ENCODE data around the gene ADAM10.
"Not testable (repeated sequence)": the region's sequence is repeated elsewhere in the genome, so short reads cannot be mapped to it uniquely, and the experiment has no call there.

ADAM10 gene, protein sequence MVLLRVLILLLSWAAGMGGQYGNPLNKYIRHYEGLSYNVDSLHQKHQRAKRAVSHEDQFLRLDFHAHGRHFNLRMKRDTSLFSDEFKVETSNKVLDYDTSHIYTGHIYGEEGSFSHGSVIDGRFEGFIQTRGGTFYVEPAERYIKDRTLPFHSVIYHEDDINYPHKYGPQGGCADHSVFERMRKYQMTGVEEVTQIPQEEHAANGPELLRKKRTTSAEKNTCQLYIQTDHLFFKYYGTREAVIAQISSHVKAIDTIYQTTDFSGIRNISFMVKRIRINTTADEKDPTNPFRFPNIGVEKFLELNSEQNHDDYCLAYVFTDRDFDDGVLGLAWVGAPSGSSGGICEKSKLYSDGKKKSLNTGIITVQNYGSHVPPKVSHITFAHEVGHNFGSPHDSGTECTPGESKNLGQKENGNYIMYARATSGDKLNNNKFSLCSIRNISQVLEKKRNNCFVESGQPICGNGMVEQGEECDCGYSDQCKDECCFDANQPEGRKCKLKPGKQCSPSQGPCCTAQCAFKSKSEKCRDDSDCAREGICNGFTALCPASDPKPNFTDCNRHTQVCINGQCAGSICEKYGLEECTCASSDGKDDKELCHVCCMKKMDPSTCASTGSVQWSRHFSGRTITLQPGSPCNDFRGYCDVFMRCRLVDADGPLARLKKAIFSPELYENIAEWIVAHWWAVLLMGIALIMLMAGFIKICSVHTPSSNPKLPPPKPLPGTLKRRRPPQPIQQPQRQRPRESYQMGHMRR

DNA sequence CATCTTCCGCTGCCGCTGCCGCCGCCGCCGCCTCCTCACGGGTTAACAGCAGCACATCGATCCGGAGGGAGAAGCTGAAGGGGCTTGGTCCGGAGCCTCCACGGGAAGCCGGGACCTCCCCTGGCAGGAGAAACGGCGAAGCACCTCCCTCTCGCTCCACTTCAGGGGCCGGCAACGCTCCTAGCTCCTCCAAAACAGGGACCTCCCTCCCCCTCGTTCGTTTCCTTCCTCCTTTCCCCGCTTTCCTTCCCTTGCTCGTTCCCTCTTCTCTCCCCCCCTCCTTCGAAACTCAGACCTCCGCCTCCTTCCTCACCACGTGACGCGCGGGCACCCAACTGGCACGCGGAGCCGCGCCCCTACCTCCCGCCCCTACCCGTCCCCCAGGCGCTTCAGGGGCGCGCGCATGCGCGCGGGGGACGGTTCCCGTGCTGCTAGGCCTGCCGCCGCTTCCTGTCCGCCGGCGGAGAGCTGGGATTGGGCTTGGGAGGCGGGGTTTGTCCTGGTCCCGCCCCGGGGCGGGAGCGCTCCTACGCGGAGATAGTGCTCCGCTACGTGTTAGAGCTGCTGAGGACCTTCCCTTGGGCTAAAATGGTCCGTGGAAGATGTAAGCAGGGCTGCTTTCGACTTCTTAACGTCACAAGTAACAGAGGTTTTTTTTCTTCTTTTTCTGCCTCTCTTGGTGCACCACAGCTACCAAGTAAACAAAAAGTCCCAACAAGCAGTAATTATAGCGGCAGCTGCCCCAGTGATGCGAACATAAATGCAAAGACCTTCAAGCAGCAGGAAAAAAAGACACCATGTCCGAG lies at the start of gene ADAM10:
TSS of gene ADAM10 (minus strand) at position 176 of the 806 bp plus-strand sequence. CDS start at position 3, 173 bp downstream.
- DNase-seq: peak; percentile 96

DNA sequence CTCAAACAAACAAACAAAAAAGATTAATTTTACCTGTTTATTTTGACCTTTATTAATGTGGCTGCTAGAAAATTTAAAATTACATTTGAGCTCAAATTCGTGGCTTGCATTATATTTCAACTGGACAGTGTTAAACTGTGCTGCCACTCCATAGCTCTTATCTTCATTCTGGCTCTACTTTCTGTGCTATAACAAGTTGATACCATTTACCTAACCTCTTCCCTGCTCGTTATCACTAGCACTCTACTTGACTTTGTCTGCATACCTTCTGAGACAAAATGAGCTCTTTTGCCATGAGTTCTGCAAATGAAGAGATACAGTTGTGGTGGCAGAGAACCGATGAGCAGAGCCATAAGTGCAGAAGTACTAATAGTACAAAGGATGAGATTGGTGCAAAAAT lies 48.0 kb upstream of the ADAM10 start:
- DNase-seq: no peak

- no peak for DNase-seq
Measured at GRCh38 chr15:58795825-58796224, 46.3 kb upstream of the ADAM10 start.

- no peak for DNase-seq
Measured at GRCh38 chr15:58793862-58794261, 44.4 kb upstream of the ADAM10 start.

- no peak for DNase-seq
Measured at GRCh38 chr15:58788056-58788710, 38.7 kb upstream of the ADAM10 start.

- no peak for DNase-seq
Measured at GRCh38 chr15:58785355-58785754, 35.8 kb upstream of the ADAM10 start.

DNA sequence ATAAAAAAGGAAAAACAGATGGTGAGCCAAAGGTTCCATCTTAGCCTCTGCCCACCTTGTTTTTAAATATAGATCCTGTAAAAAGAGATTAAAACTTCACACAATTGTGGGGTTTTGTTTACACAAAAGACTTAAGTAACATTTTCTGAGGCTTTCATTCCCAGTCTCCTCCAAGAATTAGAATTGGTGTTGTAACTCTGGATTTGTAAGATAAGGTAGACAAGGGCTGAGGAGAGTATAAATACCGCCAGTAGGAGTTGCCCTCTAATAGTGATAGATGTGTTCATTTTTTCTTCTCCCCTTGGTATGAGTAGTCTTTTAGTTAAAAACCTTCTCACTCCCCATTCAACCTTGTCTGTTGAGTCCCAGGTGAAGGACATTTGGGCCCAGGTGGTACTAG lies 30.0 kb upstream of the ADAM10 start:
- no peak for DNase-seq

DNA sequence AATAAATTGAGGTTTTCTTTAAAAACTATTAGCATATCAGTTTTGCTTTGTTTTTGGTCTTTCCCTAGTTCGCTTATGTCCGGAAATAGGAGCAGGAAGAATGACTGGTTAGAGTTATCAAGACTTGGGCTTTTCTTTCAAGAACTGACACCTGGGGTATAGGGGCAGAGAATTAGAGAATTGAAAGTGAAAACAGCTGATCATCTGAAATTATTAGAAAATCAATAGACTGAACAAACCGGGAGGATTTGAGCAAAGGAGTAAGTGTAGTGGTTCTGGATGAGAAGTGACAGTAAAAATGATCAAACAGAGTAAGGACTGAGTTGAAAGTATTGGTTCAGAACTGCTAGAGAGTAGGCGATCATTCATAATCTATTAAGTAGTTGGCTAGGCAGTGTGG lies 27.6 kb upstream of the ADAM10 start:
- DNase-seq: no peak

GRCh38 chr15:58775402-58775801 lies 25.9 kb upstream of the ADAM10 start:
- DNase-seq: no peak

DNA sequence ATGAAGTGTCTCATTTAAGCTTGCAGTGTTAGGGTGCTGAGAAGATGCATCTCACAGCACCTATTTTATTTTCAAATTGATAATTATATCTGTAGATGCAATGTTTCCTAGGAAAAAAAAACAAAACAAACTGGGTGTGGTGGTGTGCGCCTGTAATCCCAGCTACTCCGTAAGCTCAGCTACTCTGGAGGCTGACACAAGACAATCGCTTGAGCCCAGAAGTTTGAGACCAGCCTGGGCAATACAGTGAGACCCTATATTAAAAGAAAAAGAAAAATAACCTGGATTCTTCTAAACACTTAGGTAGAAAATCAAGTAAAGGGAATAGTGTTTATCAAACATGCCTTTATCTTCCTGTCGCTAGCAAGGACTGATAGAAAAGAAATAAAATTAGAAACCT lies 23.5 kb upstream of the ADAM10 start:
- DNase-seq: no peak

DNA sequence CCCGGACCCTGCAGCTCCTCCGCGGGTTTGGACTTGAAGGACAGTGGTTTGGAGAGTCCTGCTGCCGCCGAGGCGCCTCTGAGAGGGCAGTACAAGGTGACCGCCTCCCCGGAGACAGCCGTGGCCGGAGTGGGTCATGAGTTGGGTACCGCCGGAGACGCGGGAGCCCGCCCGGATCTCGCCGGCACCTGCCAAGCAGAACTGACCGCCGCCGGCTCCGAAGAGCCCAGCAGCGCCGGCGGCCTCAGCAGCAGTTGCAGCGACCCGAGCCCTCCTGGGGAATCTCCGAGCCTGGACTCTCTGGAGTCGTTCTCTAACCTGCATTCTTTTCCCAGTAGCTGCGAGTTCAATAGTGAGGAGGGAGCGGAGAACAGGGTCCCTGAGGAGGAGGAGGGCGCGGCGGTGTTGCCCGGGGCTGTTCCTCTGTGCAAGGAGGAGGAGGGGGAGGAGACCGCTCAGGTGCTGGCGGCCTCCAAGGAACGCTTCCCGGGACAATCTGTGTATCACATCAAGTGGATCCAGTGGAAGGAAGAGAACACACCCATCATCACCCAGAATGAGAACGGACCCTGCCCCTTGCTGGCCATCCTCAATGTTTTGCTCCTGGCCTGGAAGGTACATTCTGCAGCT lies 22.2 kb upstream of the ADAM10 start:
- no peak for DNase-seq

DNA sequence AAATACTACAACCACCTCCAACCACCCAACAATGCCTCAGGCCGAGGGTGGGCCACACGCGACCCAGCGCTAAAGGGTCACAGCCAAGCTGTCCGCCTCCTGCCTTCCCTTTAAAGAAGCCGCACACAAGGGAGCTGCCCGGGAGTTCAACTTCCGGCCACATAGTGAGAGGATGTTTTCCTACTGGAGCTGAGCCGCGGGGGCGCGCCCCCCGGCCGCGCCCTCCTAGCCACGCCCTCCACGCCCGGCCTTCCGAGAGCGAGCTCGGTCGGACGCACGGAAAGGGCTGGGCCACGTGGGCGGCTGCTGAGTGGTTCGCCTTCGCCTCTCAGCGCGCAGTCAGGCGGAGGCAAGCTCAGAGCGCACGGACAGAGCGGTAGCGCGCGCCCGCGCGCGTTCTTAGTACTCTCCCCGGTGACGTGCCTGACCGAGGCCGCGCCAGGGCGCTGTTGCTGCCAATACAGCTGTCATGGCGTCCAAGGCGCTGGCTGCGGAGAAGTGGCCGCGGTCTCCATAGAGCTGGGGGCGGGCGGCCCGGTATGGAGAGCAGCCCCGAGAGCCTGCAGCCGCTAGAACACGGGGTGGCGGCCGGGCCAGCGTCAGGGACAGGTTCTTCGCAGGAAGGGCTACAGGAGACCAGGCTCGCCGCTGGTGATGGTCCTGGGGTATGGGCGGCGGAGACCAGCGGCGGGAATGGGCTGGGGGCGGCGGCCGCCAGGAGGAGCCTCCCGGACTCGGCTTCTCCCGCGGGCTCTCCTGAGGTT lies 21.5 kb upstream of the ADAM10 start, which contains the start of gene MINDY2:
TSS of gene MINDY2 (plus strand) at position 446 of the 764 bp plus-strand sequence. CDS start at position 540, 94 bp downstream.
- peak; percentile 95 for DNase-seq

DNA sequence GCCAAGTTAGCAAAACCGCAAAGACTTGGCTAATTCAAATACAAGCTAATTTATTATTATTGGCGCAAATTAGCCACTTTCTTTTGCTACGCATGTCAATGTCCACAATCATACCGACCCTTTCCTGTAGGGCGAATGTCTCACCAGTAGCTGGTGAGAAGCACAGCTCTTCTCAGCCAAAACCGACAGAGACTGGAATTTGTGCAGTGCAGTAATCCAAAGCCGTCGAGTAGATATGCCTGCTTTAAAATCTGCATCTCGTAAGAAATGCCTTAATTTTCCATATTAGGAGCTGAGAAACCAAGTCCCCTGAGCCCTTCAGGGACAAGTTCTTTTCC lies 21.0 kb upstream of the ADAM10 start:
- DNase-seq: no peak

DNA sequence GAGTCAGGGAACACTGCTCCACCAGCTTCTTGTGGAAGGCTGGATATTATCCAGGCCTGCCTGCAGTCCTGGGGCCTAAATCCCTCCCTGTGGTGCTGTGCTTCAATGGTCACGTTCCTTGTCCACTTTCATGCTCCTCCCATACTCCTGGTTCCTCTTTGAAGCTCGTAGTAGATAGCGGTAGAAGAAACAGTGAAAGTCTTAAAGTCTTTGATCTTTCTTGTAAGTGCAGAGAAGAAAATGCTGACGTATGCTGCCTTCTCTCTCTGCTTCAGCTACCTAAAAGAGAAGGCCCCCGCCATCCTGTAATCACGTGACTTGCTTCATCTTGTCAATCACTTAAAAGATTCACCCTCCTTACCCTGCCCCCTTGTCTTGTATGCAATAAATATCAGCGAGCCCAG lies 19.1 kb upstream of the ADAM10 start:
- DNase-seq: not testable (repeated sequence)

DNA sequence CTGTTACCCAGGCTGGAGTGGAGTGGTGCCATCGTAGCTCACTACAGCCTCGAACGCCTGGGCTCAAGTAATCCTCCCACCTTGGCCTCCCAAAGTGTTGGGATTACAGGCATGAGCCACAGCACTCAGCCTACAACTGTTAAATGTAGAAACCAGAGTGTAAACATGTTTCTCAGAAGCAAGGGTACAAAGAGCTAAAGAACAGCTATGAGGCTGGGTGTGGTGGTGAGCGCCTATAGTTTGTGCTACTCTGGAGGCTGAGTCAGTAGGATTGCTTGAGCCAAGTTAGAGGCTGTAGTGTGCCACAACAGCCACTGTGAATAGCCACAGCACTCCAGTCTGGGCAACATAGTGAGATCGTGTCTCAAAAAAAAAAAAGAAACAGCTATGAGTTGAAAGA lies 16.8 kb upstream of the ADAM10 start:
- no peak for DNase-seq

DNA sequence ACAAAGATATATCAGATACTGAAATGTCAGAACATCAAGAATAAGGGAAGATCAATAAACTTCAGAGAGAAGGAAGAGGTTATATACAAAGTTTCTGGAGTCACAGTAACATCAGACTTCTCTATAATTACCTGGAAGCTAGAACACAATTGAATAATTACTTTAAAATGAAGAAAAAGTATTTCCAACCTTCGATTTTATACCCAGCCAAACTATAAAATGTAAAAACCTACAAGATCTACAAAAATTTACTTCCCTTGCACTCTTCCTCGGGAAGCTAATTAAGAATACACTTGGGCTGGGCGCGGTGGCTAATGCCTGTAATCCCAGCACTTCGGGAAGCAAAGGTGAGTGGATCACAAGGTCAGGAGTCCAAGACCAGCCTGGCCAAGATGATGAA lies 15.0 kb upstream of the ADAM10 start:
- no peak for DNase-seq

DNA sequence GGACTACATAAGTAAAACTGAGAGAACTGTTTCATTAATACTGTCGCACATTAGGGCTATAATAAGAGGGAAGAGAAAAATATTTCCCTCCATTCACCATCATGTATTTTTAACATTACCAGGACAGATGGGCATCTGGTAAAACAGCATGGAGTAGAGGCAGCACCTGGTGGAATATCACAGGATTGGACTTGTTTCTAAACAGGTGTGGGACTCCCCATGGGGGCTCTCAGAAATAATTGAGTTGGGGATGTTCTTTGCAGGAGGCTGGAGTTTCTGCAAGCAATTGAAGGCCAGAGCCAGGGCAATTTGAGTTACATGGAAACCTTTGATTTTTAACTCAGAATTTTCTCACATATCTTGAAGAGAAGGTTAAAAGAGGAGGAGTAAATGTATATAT lies 13.2 kb upstream of the ADAM10 start:
- DNase-seq: no peak

GRCh38 chr15:58762285-58762684 lies 12.8 kb upstream of the ADAM10 start:
- no peak for DNase-seq

GRCh38 chr15:58761010-58761388 lies 11.5 kb upstream of the ADAM10 start:
- no peak for DNase-seq

GRCh38 chr15:58760385-58761009 lies 11.0 kb upstream of the ADAM10 start:
- DNase-seq: no peak

DNA sequence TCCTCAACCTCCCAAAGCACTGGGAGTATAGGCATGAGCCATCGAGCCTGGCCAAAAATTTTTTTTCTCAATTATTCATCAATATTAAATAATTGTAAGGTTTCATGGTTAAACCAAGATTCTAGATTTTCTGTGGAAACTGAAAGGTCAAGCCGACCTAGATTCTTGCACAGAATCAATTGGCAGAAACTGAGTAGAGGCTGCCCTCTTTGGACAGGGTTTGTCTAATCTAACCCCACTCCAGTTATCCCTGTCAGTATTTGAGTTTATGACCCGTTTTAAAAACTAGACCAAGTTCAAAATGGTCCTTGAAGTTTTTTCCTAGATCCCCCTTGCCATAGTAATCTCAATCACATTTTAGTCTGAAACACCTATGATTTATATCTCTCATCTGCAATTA lies 8.6 kb upstream of the ADAM10 start:
- no peak for DNase-seq

Measured in NCI-H446 treated with DMSO at 0.1 percent for 48 hours (cell line).